ENCODE measurements around the gene RCN1.

The RCN1 gene

DNA sequence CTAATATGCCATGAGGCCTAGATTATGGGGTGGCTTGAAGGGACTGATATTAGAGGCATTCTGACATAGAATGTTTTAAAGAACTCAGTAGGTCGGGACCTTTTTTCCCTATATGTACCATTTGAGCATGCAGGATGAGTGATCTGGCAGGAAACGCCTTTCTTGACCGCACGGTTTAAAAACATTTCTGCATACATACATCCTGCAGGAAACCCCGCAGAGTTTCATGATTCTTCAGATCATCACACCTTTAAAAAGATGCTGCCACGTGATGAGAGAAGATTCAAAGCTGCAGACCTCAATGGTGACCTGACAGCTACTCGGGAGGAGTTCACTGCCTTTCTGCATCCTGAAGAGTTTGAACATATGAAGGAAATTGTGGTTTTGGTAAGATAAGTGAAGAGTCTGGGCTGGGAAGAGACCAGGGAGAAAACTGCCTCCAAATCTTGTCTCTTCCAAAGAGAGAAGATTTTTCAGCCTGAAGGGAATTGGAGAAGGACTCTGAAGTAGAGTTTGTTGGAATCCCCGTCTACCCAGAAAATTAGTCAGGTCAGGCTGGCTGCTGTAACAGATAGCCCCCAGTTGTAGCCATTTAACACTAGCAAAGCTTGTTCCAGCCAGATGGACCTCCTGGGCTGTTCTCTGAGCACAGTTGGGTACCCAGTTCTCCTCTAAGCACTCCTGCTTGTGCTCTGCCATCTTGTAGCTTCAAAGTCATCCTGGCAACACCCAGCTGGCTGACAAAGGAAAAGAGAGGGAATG, 7.4 kb downstream of the RCN1 start:
- H4K20me1 ChIP-seq (ENCODE audit: insufficient read depth, low read length): peaks cover 34% of the 10 kb centered on the region; the same call in 1 of the 2 replicates
- H2AFZ ChIP-seq (ENCODE audit: low read depth, low read length): no peak overlapping the region
- peaks cover 5% of the 10 kb centered on the region; the same call in 1 of the 2 replicates for H3K4me1 ChIP-seq (ENCODE audit: insufficient read depth, low read length)
- peaks cover 39% of the 10 kb centered on the region for H3K79me2 ChIP-seq (ENCODE audit: insufficient read depth, low read length)
- H3K27ac ChIP-seq (ENCODE audit: low read length): no peak overlapping the region
- H3K27me3 ChIP-seq (ENCODE audit: insufficient read depth, low read length, poor library complexity): no peaks in the 10 kb centered on the region
- H3K36me3 ChIP-seq (ENCODE audit: insufficient read depth, low read length): peaks cover 82% of the 10 kb centered on the region
- H3K4me3 ChIP-seq (ENCODE audit: low read depth in 1 of 2, low read length in 2 of 2): no peak overlapping the region
- no peaks in the 10 kb centered on the region for H3K9me3 ChIP-seq (ENCODE audit: insufficient read depth, low read length, severe bottlenecking)
- no peak overlapping the region for H3K9ac ChIP-seq (ENCODE audit: low read depth, low read length)
- no peak overlapping the region for H3K4me2 ChIP-seq (ENCODE audit: insufficient read depth, low read length)
- ATAC-seq (ENCODE audit: insufficient read depth, low read depth): no peak
- TF ChIP-seq, protein P1, sequence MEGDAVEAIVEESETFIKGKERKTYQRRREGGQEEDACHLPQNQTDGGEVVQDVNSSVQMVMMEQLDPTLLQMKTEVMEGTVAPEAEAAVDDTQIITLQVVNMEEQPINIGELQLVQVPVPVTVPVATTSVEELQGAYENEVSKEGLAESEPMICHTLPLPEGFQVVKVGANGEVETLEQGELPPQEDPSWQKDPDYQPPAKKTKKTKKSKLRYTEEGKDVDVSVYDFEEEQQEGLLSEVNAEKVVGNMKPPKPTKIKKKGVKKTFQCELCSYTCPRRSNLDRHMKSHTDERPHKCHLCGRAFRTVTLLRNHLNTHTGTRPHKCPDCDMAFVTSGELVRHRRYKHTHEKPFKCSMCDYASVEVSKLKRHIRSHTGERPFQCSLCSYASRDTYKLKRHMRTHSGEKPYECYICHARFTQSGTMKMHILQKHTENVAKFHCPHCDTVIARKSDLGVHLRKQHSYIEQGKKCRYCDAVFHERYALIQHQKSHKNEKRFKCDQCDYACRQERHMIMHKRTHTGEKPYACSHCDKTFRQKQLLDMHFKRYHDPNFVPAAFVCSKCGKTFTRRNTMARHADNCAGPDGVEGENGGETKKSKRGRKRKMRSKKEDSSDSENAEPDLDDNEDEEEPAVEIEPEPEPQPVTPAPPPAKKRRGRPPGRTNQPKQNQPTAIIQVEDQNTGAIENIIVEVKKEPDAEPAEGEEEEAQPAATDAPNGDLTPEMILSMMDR (IDR thresholded peaks at IDR 0.05; ENCODE audit: borderline replicate concordance, extremely low read depth, low read length, poor library complexity, severe bottlenecking): no peak
- TF ChIP-seq EZH2 (IDR thresholded peaks at IDR 0.05; ENCODE audit: borderline replicate concordance, low read depth, low read length, severe bottlenecking): no peak
- no peak for DNase-seq

DNA sequence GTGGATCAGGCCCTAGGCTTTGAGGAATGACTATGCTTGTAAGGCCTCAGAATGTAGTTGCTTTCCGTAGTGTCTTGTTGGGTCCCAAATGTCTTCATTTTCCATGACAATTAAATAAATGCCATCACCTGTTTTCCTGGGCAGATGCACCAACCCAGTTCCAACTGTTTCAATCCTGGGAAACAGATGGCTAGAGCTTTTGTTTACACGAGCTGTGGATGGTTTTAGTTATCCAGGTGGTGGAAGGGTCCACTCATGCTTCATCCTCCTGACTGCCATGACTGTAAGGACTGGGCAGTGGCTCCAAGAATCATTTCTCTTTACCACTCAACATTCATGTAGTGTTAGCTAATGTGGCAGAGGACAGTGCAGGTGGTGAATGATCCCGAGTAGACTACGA, 8.6 kb downstream of the RCN1 start:
- H3K4me1 ChIP-seq (ENCODE audit: insufficient read depth, low read length): no peaks in the 10 kb centered on the region
- peaks cover 23% of the 10 kb centered on the region; the same call in 1 of the 2 replicates for H4K20me1 ChIP-seq (ENCODE audit: insufficient read depth, low read length)
- H3K4me3 ChIP-seq (ENCODE audit: low read depth in 1 of 2, low read length in 2 of 2): no peak overlapping the region
- no peak overlapping the region for H3K9ac ChIP-seq (ENCODE audit: low read depth, low read length)
- H3K79me2 ChIP-seq (ENCODE audit: insufficient read depth, low read length): peaks cover 27% of the 10 kb centered on the region
- H3K27ac ChIP-seq (ENCODE audit: low read length): no peak overlapping the region
- no peak for ATAC-seq (ENCODE audit: insufficient read depth, low read depth)
- no peak for TF ChIP-seq EZH2 (IDR thresholded peaks at IDR 0.05; ENCODE audit: borderline replicate concordance, low read depth, low read length, severe bottlenecking)
- TF ChIP-seq, protein P1 (IDR thresholded peaks at IDR 0.05; ENCODE audit: borderline replicate concordance, extremely low read depth, low read length, poor library complexity, severe bottlenecking): no peak
- peaks cover 80% of the 10 kb centered on the region for H3K36me3 ChIP-seq (ENCODE audit: insufficient read depth, low read length)
- no peak for DNase-seq
- H3K9me3 ChIP-seq (ENCODE audit: insufficient read depth, low read length, severe bottlenecking): no peaks in the 10 kb centered on the region
- no peak overlapping the region for H2AFZ ChIP-seq (ENCODE audit: low read depth, low read length)
- H3K27me3 ChIP-seq (ENCODE audit: insufficient read depth, low read length, poor library complexity): no peaks in the 10 kb centered on the region
- H3K4me2 ChIP-seq (ENCODE audit: insufficient read depth, low read length): no peak overlapping the region

DNA sequence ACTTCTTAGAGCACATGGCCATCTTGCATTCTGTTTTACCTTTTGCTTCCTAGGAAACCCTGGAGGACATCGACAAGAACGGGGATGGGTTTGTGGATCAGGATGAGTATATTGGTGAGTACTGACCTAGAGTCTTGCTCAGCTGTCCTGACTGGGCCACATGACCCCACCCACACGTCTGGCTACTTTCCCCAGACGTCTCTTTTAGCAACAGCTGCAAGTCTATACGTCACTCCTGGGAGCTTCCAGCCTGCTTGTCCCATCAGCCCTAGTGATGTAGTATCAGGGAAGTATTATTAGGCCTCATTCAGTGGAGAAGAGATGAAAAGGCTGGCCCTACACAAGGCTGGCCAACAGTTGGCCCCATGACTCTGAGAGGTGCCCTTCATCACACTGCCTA, 9.6 kb downstream of the RCN1 start:
- no peak overlapping the region for H3K27ac ChIP-seq (ENCODE audit: low read length)
- no peaks in the 10 kb centered on the region for H3K27me3 ChIP-seq (ENCODE audit: insufficient read depth, low read length, poor library complexity)
- peaks cover 19% of the 10 kb centered on the region for H3K79me2 ChIP-seq (ENCODE audit: insufficient read depth, low read length)
- no peaks in the 10 kb centered on the region for H3K4me1 ChIP-seq (ENCODE audit: insufficient read depth, low read length)
- no peak for TF ChIP-seq EZH2 (IDR thresholded peaks at IDR 0.05; ENCODE audit: borderline replicate concordance, low read depth, low read length, severe bottlenecking)
- TF ChIP-seq, protein P1 (IDR thresholded peaks at IDR 0.05; ENCODE audit: borderline replicate concordance, extremely low read depth, low read length, poor library complexity, severe bottlenecking): no peak
- H3K4me3 ChIP-seq (ENCODE audit: low read depth in 1 of 2, low read length in 2 of 2): no peak overlapping the region
- H3K9ac ChIP-seq (ENCODE audit: low read depth, low read length): no peak overlapping the region
- DNase-seq: no peak
- H4K20me1 ChIP-seq (ENCODE audit: insufficient read depth, low read length): peaks cover 18% of the 10 kb centered on the region; the same call in 1 of the 2 replicates
- no peak overlapping the region for H2AFZ ChIP-seq (ENCODE audit: low read depth, low read length)
- H3K4me2 ChIP-seq (ENCODE audit: insufficient read depth, low read length): no peak overlapping the region
- peaks cover 79% of the 10 kb centered on the region for H3K36me3 ChIP-seq (ENCODE audit: insufficient read depth, low read length)
- H3K9me3 ChIP-seq (ENCODE audit: insufficient read depth, low read length, severe bottlenecking): no peaks in the 10 kb centered on the region
- ATAC-seq (ENCODE audit: insufficient read depth, low read depth): no peak

Measured in DND-41 (cell line).